Neural crest cell (in vitro differentiated cells): ENCODE measurements around the gene RGS19. TPM values are rescaled to one million over a fixed set of nuclear protein-coding genes. Genes with fewer than 3 reads are reported as not detected.

Experiments
- DNase-seq: peaks from one replicate; pipeline ENCODE4 v3.0.0; 2021; ENCODE audit warnings: low read depth, mixed read lengths, low spot score
- H3K27ac Mint-ChIP-seq: one replicate; pipeline ENCODE4 v1.8.0; 2021; ENCODE audit warnings: mild to moderate bottlenecking, mixed read lengths; ENCODE audit not compliant: unreplicated experiment
- H3K27me3 Mint-ChIP-seq: 2 replicates; pipeline ENCODE4 v1.8.0; 2021; ENCODE audit warnings: low read depth, mild to moderate bottlenecking, mixed read lengths
- H3K36me3 Mint-ChIP-seq: 2 replicates; pipeline ENCODE4 v1.8.0; 2021; ENCODE audit warnings: low read depth, mild to moderate bottlenecking, mixed read lengths
- H3K4me1 Mint-ChIP-seq: 2 replicates; pipeline ENCODE4 v1.8.0; 2021; ENCODE audit warnings: mixed read lengths
- H3K4me3 Mint-ChIP-seq: one replicate; pipeline ENCODE4 v1.8.0; 2021; ENCODE audit warnings: mild to moderate bottlenecking, mixed read lengths
- H3K9me3 Mint-ChIP-seq: 2 replicates; pipeline ENCODE4 v1.8.0; 2021; ENCODE audit warnings: mixed read lengths
- total RNA-seq: library from RNA; stranded (reverse); gene quantifications from 2 replicates; pipeline ENCODE4 v1.2.1, GENCODE V29; 2021
- TF ChIP-seq, protein P1 (sequence below): fragments of 200-600 bp; sonication (generic); conservative IDR thresholded peaks from 2 replicates; pipeline ENCODE4 v1.5.0; 2021; ENCODE audit warnings: antibody characterized with exemption, mild to moderate bottlenecking

Gene RGS19
- total RNA-seq, 1 donor from 2014 or later = 11.7 TPM

DNA sequence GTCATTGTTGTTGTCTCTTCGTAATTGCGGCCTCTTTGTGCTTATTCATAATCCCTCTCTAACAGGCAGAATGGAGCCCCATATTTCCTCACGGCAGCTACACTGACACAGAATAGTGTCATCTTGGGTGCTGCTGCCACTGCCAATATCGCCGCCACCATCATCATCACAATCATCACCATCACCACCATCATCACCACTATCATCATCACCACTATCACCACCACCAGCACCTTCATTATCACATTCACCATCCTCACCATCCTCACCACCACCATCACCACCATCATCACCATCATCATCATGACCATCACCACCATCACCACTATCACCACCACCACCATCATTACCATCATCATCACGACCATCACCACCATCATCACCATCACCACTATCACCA is 17.2 kb upstream of the RGS19 start:
- H3K9me3 Mint-ChIP-seq = peaks cover 8% of the 10 kb centered on the region
- no peak for DNase-seq
- no peak overlapping the region for H3K27ac Mint-ChIP-seq
- peaks cover 26% of the 10 kb centered on the region for H3K27me3 Mint-ChIP-seq
- peaks cover 8% of the 10 kb centered on the region for H3K4me1 Mint-ChIP-seq
- TF ChIP-seq, protein P1, sequence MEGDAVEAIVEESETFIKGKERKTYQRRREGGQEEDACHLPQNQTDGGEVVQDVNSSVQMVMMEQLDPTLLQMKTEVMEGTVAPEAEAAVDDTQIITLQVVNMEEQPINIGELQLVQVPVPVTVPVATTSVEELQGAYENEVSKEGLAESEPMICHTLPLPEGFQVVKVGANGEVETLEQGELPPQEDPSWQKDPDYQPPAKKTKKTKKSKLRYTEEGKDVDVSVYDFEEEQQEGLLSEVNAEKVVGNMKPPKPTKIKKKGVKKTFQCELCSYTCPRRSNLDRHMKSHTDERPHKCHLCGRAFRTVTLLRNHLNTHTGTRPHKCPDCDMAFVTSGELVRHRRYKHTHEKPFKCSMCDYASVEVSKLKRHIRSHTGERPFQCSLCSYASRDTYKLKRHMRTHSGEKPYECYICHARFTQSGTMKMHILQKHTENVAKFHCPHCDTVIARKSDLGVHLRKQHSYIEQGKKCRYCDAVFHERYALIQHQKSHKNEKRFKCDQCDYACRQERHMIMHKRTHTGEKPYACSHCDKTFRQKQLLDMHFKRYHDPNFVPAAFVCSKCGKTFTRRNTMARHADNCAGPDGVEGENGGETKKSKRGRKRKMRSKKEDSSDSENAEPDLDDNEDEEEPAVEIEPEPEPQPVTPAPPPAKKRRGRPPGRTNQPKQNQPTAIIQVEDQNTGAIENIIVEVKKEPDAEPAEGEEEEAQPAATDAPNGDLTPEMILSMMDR = no peak
- peaks cover 4% of the 10 kb centered on the region for H3K36me3 Mint-ChIP-seq
- no peak overlapping the region for H3K4me3 Mint-ChIP-seq

DNA sequence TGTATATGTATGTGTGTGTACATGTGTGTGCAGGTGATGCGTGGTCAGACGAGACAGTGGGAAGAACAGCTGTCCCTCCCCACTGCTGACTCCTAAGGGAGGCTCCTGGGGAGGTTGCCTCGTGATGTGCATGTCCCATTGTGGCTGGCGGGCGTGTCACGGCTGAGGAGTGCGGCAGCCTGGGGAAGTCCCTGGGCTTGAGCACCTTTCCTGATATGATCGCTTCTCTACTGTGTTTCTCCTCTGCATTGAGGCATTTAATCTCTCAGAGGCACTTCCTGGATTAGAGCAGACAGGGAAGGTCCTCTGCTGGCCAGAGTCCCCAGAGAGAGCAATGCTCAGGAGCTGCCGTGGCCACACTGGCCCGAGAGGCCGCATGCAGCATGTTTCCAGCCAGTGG is 16.6 kb upstream of the RGS19 start:
- DNase-seq = no peak
- Mint-ChIP-seq H3K36me3 (peaks cover 4% of the 10 kb centered on the region), H3K9me3 (peaks cover 8% of the 10 kb centered on the region), H3K4me1 (peaks cover 10% of the 10 kb centered on the region), H3K4me3 (no peak overlapping the region), H3K27ac (no peak overlapping the region), H3K27me3 (peaks cover 21% of the 10 kb centered on the region)
- TF ChIP-seq, protein P1 = no peak

- Mint-ChIP-seq H3K4me1 (peaks cover 10% of the 10 kb centered on the region), H3K4me3 (no peak overlapping the region), H3K27me3 (peaks cover 16% of the 10 kb centered on the region), H3K9me3 (peaks cover 8% of the 10 kb centered on the region), H3K36me3 (peaks cover 4% of the 10 kb centered on the region), H3K27ac (no peak overlapping the region)
- TF ChIP-seq, protein P1 = no peak
- no peak for DNase-seq
These were observed 16.1 kb upstream of the RGS19 start for GRCh38 chr20:64095455-64095854.

DNA sequence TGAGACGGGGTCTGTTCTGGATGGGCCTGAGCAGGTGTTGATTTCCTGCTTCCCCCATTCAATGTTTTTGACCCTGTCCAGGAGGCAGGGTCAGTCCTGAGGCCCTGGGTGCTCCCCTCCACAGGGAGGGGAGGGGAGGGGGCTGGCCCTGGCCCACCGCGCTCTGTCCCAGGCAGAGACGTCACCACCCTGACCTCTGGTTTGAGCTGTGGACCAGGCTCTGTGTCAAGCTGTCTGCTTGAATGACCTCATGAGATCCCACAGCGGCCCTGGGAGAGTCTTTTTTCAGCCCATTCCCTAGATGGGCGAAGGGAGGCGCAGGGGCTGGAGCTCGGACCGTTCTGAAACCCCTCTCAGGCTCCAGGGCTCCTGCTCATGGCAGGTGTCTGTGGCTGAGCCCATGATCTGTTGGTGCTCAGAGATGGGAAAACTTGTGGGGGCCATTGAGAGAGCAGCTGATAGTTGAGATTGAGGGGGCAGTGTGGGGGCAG is 13.7 kb upstream of the RGS19 start:
- H3K4me1 Mint-ChIP-seq = peaks cover 15% of the 10 kb centered on the region
- peaks cover 32% of the 10 kb centered on the region for H3K27me3 Mint-ChIP-seq
- no peak overlapping the region for H3K4me3 Mint-ChIP-seq
- TF ChIP-seq, protein P1 = no peak
- peaks cover 8% of the 10 kb centered on the region for H3K9me3 Mint-ChIP-seq
- H3K27ac Mint-ChIP-seq = no peak overlapping the region
- no peak for DNase-seq
- peaks cover 4% of the 10 kb centered on the region for H3K36me3 Mint-ChIP-seq

DNA sequence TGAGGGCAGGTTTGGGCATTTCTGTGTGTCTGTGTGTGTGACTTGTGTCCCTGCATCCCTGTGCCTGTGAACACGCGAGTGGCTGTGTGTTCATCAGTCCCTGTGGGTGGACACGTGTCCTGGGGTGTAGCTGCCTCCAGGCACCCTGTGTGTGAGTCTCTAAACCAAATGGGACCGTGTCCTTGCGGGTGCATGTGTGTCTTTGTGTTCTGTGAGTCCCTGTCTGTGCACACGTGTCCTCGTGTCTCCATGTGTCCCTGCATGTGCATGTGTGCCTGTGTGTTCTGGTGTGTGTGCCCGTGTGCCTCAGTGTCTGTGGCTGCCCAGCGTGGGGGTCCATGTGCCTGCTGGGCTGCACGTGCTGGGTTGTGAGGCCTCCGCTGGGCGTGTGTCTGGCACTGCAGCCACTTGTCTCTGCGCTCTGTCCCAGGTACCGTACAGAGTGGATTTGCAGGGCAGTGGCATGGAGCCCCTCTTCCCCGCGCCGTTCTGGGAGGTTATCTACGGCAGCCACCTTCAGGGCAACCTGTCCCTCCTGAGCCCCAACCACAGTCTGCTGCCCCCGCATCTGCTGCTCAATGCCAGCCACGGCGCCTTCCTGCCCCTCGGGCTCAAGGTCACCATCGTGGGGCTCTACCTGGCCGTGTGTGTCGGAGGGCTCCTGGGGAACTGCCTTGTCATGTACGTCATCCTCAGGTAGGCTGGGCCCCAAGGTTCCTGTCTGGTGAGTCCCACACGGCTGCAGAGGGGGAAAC is 13.1 kb upstream of the RGS19 start:
- H3K27ac Mint-ChIP-seq = peak overlapping the region; percentile 86
- peaks cover 8% of the 10 kb centered on the region for H3K9me3 Mint-ChIP-seq
- no peak for DNase-seq
- peaks cover 38% of the 10 kb centered on the region for H3K27me3 Mint-ChIP-seq
- peaks cover 15% of the 10 kb centered on the region for H3K4me1 Mint-ChIP-seq
- no peak overlapping the region for H3K4me3 Mint-ChIP-seq
- peaks cover 4% of the 10 kb centered on the region for H3K36me3 Mint-ChIP-seq
- TF ChIP-seq, protein P1 = no peak
